GM21390 (cell line): ENCODE measurements around the gene PLCL2.
"Not testable (repeated sequence)": the region's sequence is repeated elsewhere in the genome, so short reads cannot be mapped to it uniquely, and the experiment has no call there.

Experiments used
- ATAC-seq: cut with Tn5 transposase; IDR thresholded peaks from one replicate; pipeline ENCODE4 v1.9.1; 2021; ENCODE audit not compliant: unreplicated experiment

The PLCL2 gene

GRCh38 chr3:17111586-17111985 is 226.8 kb downstream of the PLCL2 start:
- ATAC-seq, result no peak

GRCh38 chr3:17115186-17115585 is 230.4 kb downstream of the PLCL2 start:
- ATAC-seq, result no peak

DNA sequence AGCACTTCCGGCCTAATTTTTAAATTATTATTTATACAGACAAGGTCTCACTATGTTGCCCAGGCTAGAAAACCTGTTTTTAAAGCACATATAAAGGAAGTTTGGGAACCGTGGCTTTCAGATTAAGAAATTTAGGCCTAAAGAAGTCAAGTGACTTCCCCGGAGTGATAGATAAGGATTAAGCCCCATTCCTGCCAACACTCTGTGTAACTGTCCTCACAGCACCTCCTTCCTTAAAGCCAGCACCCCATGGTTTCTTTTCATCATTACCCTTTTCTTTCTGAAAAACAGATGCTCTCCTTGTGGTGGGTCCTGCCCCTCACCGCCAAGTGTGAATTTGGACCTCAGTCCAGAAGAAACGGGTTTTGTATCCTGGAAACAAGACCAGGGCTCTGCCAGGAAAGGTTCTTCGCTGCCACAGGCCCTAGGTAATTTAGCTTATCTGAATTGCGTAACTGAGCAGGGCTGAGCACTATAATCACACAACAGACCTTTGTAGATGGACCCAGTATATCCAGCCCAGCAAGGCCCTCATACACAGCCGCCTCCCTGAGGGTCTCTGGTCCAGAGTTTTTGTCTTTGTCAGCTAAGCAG is 231.3 kb downstream of the PLCL2 start:
- no peak for ATAC-seq

GRCh38 chr3:17118771-17119170 is 234.0 kb downstream of the PLCL2 start:
- ATAC-seq, result no peak

GRCh38 chr3:17119201-17120072 is 234.7 kb downstream of the PLCL2 start:
- ATAC-seq, result no peak

GRCh38 chr3:17120115-17120514 is 235.4 kb downstream of the PLCL2 start:
- no peak for ATAC-seq

- ATAC-seq, result no peak
Measured at GRCh38 chr3:17121336-17121735, 236.6 kb downstream of the PLCL2 start.

DNA sequence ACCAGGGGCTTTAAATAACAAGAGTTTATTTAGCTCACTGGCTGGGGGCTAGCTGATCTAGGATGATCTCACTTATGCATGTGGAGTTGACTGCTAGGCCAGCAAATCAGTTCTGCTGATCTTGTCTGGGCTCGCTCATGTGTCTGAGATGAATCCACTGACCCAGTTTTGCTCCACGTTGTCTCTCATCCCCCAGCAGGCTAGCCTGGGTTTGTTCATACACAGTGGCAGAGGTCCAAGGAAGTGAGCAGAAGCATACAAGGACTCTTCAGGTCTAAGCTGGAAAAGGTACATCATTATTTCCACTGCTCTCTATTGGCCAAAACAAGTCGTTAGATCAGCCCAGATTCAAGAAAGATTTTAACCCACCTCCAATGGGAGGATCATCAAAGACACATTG is 238.0 kb downstream of the PLCL2 start:
- no peak for ATAC-seq

- ATAC-seq, result no peak
Measured at GRCh38 chr3:17125738-17126442, 241.1 kb downstream of the PLCL2 start.

GRCh38 chr3:17128671-17129070 is 243.9 kb downstream of the PLCL2 start:
- ATAC-seq, result not testable (repeated sequence)

DNA sequence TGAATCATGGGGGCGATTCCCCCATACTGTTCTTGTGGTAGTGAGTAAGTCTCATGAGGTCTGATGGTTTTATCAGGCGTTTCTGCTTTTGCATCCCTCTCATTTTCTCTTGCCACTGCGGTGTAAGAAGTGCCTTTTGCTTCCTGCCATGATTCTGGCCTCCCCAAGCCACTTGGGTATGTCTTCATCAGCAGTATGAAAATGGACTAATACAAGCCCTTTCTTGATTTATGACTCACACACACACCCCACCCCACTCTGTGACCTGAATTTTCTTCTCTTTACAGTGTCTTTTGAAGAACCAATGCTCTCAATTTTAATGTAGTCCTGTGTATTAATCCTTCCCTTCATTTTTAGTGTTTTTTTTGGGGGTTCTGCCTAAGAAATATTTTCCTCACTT is 244.8 kb downstream of the PLCL2 start:
- no peak for ATAC-seq

DNA sequence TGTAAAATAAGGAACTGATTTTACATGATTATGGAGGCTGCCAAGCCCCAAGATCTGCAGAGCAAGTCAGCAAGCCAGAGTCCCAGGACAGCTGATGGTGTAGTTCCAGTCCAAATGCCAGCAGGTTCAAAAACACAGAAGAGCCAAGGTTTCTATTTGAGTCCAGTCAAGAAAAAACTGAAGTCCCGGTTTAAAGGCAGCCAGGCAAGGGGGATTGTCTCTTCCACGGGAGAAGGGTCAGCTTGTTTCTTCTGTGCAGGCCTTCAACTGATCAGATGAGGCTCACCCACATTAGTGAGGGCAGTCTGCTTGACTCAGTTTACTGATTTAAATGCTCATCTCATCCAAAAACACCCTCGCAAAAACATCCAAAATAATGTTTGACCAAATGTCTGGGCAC is 246.2 kb downstream of the PLCL2 start:
- ATAC-seq, result no peak

- no peak for ATAC-seq
Measured at GRCh38 chr3:17132286-17133115, 247.7 kb downstream of the PLCL2 start.

- no peak for ATAC-seq
Measured at GRCh38 chr3:17133632-17134545, 249.1 kb downstream of the PLCL2 start.

- no peak for ATAC-seq
Measured at GRCh38 chr3:17135696-17136095, 250.9 kb downstream of the PLCL2 start.

DNA sequence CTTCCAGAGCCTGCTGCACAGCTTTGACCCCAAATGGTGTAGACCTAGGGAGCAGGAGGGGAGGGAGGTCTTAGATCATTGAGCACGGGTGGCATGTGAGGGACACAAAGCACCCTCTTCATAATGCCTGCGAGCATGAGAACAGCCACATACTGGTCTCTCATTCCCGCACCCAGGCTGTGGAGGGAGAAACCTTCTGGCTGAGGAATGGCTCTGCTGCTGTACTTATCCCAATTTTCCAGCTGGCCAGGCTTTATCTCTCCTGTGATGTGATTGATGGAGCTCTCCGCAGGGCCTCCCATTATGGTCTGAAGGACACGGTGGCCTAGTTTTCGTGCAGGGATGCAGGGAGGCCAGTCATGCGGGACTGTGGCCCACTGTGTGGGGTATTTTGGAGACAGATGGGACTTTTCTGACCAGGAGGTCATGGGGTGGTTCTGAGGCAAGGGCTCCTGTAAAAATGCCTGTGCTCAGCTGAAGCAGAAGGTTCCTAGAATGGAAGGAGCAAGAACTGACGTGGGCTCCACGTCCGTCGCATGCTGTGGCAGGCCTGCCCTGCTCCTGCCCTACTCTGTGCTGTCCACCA is 251.5 kb downstream of the PLCL2 start:
- no peak for ATAC-seq

- ATAC-seq, result no peak
Measured at GRCh38 chr3:17137321-17137826, 252.6 kb downstream of the PLCL2 start.

- ATAC-seq, result no peak
Measured at GRCh38 chr3:17138246-17139039, 253.7 kb downstream of the PLCL2 start.
